Activated naive CD8-positive, alpha-beta T cell treated with anti-CD3 and anti-CD28 coated beads, Interleukin-2, amount 10 ng/mL, durations not matched to agents 7 days and 5 days (primary cell): Measurements from ENCODE around the gene AVEN. TPM values are rescaled to one million over a fixed set of nuclear protein-coding genes. Genes with fewer than 3 reads are reported as not detected.

Source experiments
- ATAC-seq: fragments of 150-1000 bp; cut with Tn5 transposase; one replicate; pipeline ENCODE4 v1.10.0; 2021; ENCODE audit warnings: low read depth, moderate library complexity
- POLR2A ChIA-PET: fragments of 350-600 bp; sonication (Branson Sonifier 250); formaldehyde crosslinking; loops from one replicate; lab custom pipeline; 2021; ENCODE audit warnings: antibody characterized with exemption; lab: Charles Lee
- DNase-seq: peaks from one replicate; pipeline ENCODE4 v3.0.0; 2021
- H3K27ac Mint-ChIP-seq: one replicate; pipeline ENCODE4 v1.8.0; 2022; ENCODE audit warnings: mild to moderate bottlenecking, mixed read lengths
- H3K27me3 Mint-ChIP-seq: one replicate; pipeline ENCODE4 v1.8.0; 2022; ENCODE audit warnings: mild to moderate bottlenecking, moderate library complexity, mixed read lengths
- H3K36me3 Mint-ChIP-seq: one replicate; pipeline ENCODE4 v1.8.0; 2021; ENCODE audit warnings: mild to moderate bottlenecking, mixed read lengths
- H3K4me1 Mint-ChIP-seq: one replicate; pipeline ENCODE4 v1.8.0; 2021; ENCODE audit warnings: mixed read lengths
- H3K4me3 Mint-ChIP-seq: one replicate; pipeline ENCODE4 v1.8.0; 2022; ENCODE audit warnings: mild to moderate bottlenecking, moderate library complexity, mixed read lengths
- H3K9me3 Mint-ChIP-seq: one replicate; pipeline ENCODE4 v1.8.0; 2021; ENCODE audit warnings: mixed read lengths
- total RNA-seq, 2 experiments: library from RNA; stranded (reverse); gene quantifications; one replicate each; pipeline ENCODE4 v1.2.3, GENCODE V29; 2021

Gene AVEN
- total RNA-seq, 2 experiments from 2014 or later = 6.1 to 6.3 TPM

DNA sequence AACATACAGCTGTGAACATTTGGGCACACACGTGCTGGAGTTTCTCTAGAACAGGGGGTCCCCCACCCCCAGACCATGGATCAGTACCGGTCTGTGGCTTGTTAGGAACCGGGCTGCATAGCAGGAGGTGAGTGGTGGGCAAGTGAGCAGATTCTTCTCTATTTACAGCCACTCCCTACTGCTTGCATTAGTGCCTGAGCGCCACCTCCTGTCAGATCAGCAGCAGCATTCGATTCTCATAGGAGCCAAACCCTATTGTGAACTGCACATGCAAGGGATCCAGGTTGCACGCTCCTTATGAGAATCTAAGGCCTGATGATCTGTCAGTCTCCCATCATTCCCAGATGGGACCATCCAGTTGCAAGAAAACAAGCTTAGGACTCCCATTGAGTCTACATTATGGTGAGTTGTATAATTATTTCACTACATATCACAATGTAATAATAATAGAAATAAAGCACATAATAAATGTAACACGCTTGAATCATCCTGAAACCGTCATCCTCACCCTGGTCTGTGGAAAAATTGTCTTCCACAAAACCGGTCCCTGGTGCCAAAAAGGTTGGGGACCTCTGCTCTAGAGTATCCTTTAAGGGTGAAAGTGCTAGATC lies 44.9 kb downstream of the AVEN start:
- no peaks in the 10 kb centered on the region for H3K27me3 Mint-ChIP-seq
- no peak for DNase-seq

DNA sequence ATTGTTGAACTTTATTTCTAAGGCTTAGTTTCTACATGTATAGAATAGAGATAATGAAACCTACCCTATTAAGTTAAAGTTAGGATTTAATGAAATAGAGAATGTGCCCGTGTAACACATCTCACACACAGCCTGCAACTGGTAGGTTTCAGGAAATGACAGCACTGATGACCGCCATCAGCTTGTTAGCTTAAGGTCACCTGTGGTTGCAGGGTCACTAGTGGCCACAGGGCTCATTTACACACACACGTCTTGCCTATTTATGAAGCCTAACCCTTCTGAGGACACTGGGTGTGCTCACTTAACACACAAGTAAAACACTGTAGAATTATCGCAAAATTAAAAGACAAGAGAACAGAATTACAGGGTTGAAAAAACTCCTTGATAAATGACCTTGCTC lies 50.6 kb downstream of the AVEN start:
- no peak for DNase-seq
- Mint-ChIP-seq H3K9me3 (no peaks in the 10 kb centered on the region), H3K4me3 (no peak overlapping the region), H3K4me1 (peaks cover 2% of the 10 kb centered on the region), H3K36me3 (no peaks in the 10 kb centered on the region), H3K27ac (no peak overlapping the region), H3K27me3 (peaks cover 2% of the 10 kb centered on the region)
- ATAC-seq = no peak
- POLR2A ChIA-PET = no interaction called here

More for the DNA sequence above, 44.9 kb downstream of the AVEN start:
- Mint-ChIP-seq H3K4me3 (no peak overlapping the region), H3K27ac (no peak overlapping the region), H3K4me1 (peaks cover 2% of the 10 kb centered on the region), H3K9me3 (no peaks in the 10 kb centered on the region), H3K36me3 (no peaks in the 10 kb centered on the region)
- POLR2A ChIA-PET = no interaction called here
- no peak for ATAC-seq

GRCh38 chr15:33987444-33987843 lies 51.6 kb downstream of the AVEN start:
- ATAC-seq (no peak), DNase-seq (no peak)
- Mint-ChIP-seq H3K27ac (no peak overlapping the region), H3K9me3 (no peaks in the 10 kb centered on the region), H3K4me3 (no peak overlapping the region), H3K4me1 (peaks cover 2% of the 10 kb centered on the region), H3K27me3 (peaks cover 2% of the 10 kb centered on the region), H3K36me3 (no peaks in the 10 kb centered on the region)
- POLR2A ChIA-PET = no interaction called here

- DNase-seq = no peak
- H3K27me3 Mint-ChIP-seq = peaks cover 2% of the 10 kb centered on the region
- ATAC-seq = no peak
Observed at GRCh38 chr15:33985751-33986150, 53.3 kb downstream of the AVEN start.

GRCh38 chr15:33985287-33985686 lies 53.7 kb downstream of the AVEN start:
- POLR2A ChIA-PET = no interaction called here
- DNase-seq = no peak
- peaks cover 2% of the 10 kb centered on the region for H3K27me3 Mint-ChIP-seq

More at GRCh38 chr15:33985751-33986150, 53.3 kb downstream of the AVEN start:
- no peak overlapping the region for H3K4me3 Mint-ChIP-seq
- no peaks in the 10 kb centered on the region for H3K36me3 Mint-ChIP-seq
- peaks cover 2% of the 10 kb centered on the region for H3K4me1 Mint-ChIP-seq
- no peak overlapping the region for H3K27ac Mint-ChIP-seq
- H3K9me3 Mint-ChIP-seq = no peaks in the 10 kb centered on the region
- POLR2A ChIA-PET = no interaction called here

GRCh38 chr15:33982516-33982915 lies 56.5 kb downstream of the AVEN start:
- ATAC-seq (no peak), DNase-seq (no peak)
- H3K36me3 Mint-ChIP-seq = no peaks in the 10 kb centered on the region
- no peak overlapping the region for H3K27ac Mint-ChIP-seq
- peaks cover 2% of the 10 kb centered on the region for H3K27me3 Mint-ChIP-seq
- H3K4me1 Mint-ChIP-seq = peaks cover 1% of the 10 kb centered on the region
- no peak overlapping the region for H3K4me3 Mint-ChIP-seq
- POLR2A ChIA-PET = no interaction called here
- H3K9me3 Mint-ChIP-seq = no peaks in the 10 kb centered on the region

More at GRCh38 chr15:33985287-33985686, 53.7 kb downstream of the AVEN start:
- Mint-ChIP-seq H3K36me3 (no peaks in the 10 kb centered on the region), H3K27ac (no peak overlapping the region), H3K9me3 (no peaks in the 10 kb centered on the region), H3K4me3 (no peak overlapping the region), H3K4me1 (peaks cover 2% of the 10 kb centered on the region)
- no peak for ATAC-seq

GRCh38 chr15:33980159-33980558 lies 58.8 kb downstream of the AVEN start:
- ATAC-seq = no peak
- Mint-ChIP-seq H3K27me3 (no peaks in the 10 kb centered on the region), H3K9me3 (no peaks in the 10 kb centered on the region), H3K36me3 (no peaks in the 10 kb centered on the region), H3K4me1 (peaks cover 1% of the 10 kb centered on the region), H3K4me3 (no peak overlapping the region), H3K27ac (no peak overlapping the region)
- POLR2A ChIA-PET = no interaction called here
- DNase-seq = no peak

DNA sequence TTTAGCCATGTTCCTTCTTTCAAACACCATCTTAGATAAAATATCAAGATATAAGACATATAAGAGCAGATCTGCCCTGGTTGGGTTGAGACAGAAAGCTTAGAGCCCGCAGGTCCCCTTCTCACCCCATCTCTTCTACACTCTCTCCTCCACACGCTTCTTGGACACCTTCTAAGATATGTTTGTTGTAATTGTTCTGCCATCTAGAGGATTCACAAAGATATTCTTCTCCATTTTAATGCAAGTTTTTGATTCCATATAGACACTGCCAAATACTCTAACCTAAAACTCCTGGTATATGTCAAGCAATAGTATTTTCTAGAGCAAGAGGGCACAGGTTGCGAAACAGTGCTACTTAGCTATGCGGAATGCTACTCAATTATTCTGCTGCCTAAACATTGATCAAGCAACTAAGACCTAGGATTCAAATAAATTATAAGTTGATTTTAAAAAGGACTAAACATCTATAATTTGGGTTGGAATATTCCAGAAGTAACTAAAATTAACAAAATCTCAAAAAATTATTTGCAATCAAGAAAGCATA lies 63.9 kb downstream of the AVEN start:
- Mint-ChIP-seq H3K9me3 (no peaks in the 10 kb centered on the region), H3K4me3 (no peak overlapping the region), H3K36me3 (no peaks in the 10 kb centered on the region), H3K27me3 (no peaks in the 10 kb centered on the region), H3K27ac (no peak overlapping the region), H3K4me1 (peaks cover 1% of the 10 kb centered on the region)
- POLR2A ChIA-PET = no interaction called here
- no peak for DNase-seq
- no peak for ATAC-seq

GRCh38 chr15:33971811-33972210 lies 67.2 kb downstream of the AVEN start:
- DNase-seq (no peak), ATAC-seq (no peak)
- no peak overlapping the region for H3K4me3 Mint-ChIP-seq
- POLR2A ChIA-PET = interaction anchor here (0.6 kb wide), 1 partner anchor 324 kb away, joined by 3 read pairs; no protein-coding TSS in a partner anchor
- H3K4me1 Mint-ChIP-seq = no peaks in the 10 kb centered on the region
- no peak overlapping the region for H3K27ac Mint-ChIP-seq
- no peaks in the 10 kb centered on the region for H3K27me3 Mint-ChIP-seq
- H3K9me3 Mint-ChIP-seq = no peaks in the 10 kb centered on the region
- no peaks in the 10 kb centered on the region for H3K36me3 Mint-ChIP-seq

- Mint-ChIP-seq H3K27me3 (no peaks in the 10 kb centered on the region), H3K36me3 (no peaks in the 10 kb centered on the region), H3K4me1 (peaks cover 2% of the 10 kb centered on the region), H3K27ac (no peak overlapping the region), H3K9me3 (no peaks in the 10 kb centered on the region), H3K4me3 (no peak overlapping the region)
- ATAC-seq (no peak), DNase-seq (no peak)
- POLR2A ChIA-PET = no interaction called here
Observed at GRCh38 chr15:33968821-33969220, 70.2 kb downstream of the AVEN start.

GRCh38 chr15:33968224-33968623 lies 70.8 kb downstream of the AVEN start, which contains the start of gene CHRM5:
Gene CHRM5 (plus strand): TSS chr15:33968497. CDS start chr15:34062718, 94,221 bp downstream.
- no peaks in the 10 kb centered on the region for H3K36me3 Mint-ChIP-seq
- no peak within 1 kb of the TSS for H3K27ac Mint-ChIP-seq
- H3K9me3 Mint-ChIP-seq = no peaks in the 10 kb centered on the region
- DNase-seq (no peak), ATAC-seq (no peak)
- POLR2A ChIA-PET = no interaction called here
- H3K27me3 Mint-ChIP-seq = no peaks in the 10 kb centered on the region
- H3K4me3 Mint-ChIP-seq = no peak within 1 kb of the TSS
- peaks cover 2% of the 10 kb centered on the region for H3K4me1 Mint-ChIP-seq

GRCh38 chr15:33964665-33965040 lies 74.4 kb downstream of the AVEN start:
- POLR2A ChIA-PET = no interaction called here
- no peak for ATAC-seq
- Mint-ChIP-seq H3K36me3 (no peaks in the 10 kb centered on the region), H3K4me3 (no peak overlapping the region), H3K27me3 (no peaks in the 10 kb centered on the region), H3K9me3 (no peaks in the 10 kb centered on the region), H3K4me1 (peaks cover 2% of the 10 kb centered on the region), H3K27ac (no peak overlapping the region)
- no peak for DNase-seq

DNA sequence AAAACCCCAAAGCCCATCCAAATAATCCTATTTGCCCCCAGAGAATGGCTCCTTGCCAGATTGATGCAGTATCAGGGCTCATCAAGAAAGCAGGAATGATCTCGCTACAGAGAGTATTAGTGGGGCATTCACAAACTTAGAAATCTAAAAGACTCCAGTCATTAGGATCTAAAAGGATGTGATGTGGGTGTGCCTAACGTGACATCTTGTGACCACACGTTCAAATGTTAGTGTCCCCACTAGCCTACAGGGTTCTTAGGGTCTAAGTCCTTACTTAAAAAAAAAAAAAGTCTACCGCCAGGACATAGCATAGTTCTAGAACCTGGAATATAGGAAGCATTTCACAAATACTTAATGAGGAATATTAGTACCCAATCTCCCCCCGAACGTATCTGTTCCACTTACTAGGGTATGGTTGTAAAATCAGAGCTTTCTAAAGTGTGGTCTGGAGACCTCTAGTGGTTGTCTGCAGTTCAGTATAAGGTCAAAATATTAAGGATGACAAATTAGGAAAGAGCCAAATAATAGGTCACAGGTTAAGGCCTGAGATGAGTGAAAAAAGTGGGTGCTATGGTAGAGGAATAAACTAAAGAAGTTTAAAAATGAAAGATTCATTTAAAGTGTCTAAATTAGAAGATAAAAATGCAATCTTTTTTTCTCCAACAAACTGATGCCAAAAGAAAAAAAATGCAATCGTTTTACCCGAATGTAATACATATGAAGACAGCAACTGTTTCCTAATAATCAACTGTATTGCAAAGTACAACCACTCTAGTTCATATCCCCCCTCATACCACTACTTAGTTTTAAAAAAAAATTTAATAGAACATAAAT lies 75.0 kb downstream of the AVEN start:
- no peaks in the 10 kb centered on the region for H3K36me3 Mint-ChIP-seq
- no peak for DNase-seq
- POLR2A ChIA-PET = no interaction called here
- H3K9me3 Mint-ChIP-seq = no peaks in the 10 kb centered on the region
- no peaks in the 10 kb centered on the region for H3K27me3 Mint-ChIP-seq
- H3K27ac Mint-ChIP-seq = no peak overlapping the region
- H3K4me1 Mint-ChIP-seq = peaks cover 2% of the 10 kb centered on the region
- no peak for ATAC-seq
- no peak overlapping the region for H3K4me3 Mint-ChIP-seq

GRCh38 chr15:33960549-33960935 lies 78.5 kb downstream of the AVEN start:
- no peaks in the 10 kb centered on the region for H3K9me3 Mint-ChIP-seq
- H3K27me3 Mint-ChIP-seq = peaks cover 2% of the 10 kb centered on the region
- ATAC-seq = no peak
- H3K4me1 Mint-ChIP-seq = peaks cover 2% of the 10 kb centered on the region
- H3K36me3 Mint-ChIP-seq = no peaks in the 10 kb centered on the region
- DNase-seq = no peak
- H3K27ac Mint-ChIP-seq = no peak overlapping the region
- POLR2A ChIA-PET = no interaction called here
- no peak overlapping the region for H3K4me3 Mint-ChIP-seq
